IMR-90 (cell line): ENCODE measurements around the gene CPEB3. TPM values are rescaled to one million over a fixed set of nuclear protein-coding genes. Genes with fewer than 3 reads are reported as not detected.

ENCODE experiments used
- ATAC-seq: fragments of 200-7000 bp; cut with Tn5 transposase; 2 replicates; pipeline ENCODE4 v1.9.1; 2020; ENCODE audit warnings: low read depth, mild to moderate bottlenecking, moderate library complexity
- Bru-seq: library from RNA; stranded (reverse); fragments of 400-500 nt; gene quantifications from one replicate; lab custom pipeline; 2021; lab: Mats Ljungman, UMichigan
- BruChase-seq, 2 experiments: library from RNA; stranded (reverse); fragments of 400-500 nt; gene quantifications; one replicate each; lab custom pipeline; 2021; lab: Mats Ljungman, UMichigan
- BruUV-seq: library from RNA; stranded (reverse); fragments of 400-500 nt; replicated peaks from 2 replicates; lab custom pipeline; 2021; lab: Mats Ljungman, UMichigan
- CTCF ChIA-PET: fragments of 300-600 bp; formaldehyde crosslinking; extraction: SDS; loops from one replicate; lab custom pipeline; 2021; ENCODE audit warnings: antibody characterized with exemption; lab: Yijun Ruan, JAX
- POLR2A ChIA-PET: fragments of 300-600 bp; sonication (Branson Sonifier 250); formaldehyde crosslinking; loops from one replicate; lab custom pipeline; 2022; ENCODE audit warnings: antibody characterized with exemption; ENCODE audit not compliant: unreplicated experiment; lab: Charles Lee
- DNase-seq: peaks from one replicate; pipeline ENCODE4 v3.0.0; 2013
- H2AFZ ChIP-seq: replicated peaks from 2 replicates; pipeline ENCODE3; 2013; ENCODE audit warnings: low read length, mild to moderate bottlenecking; ENCODE audit not compliant: poor library complexity
- H2AK5ac ChIP-seq: 2 replicates; pipeline ENCODE4 v1.6.1; 2013; ENCODE audit warnings: low read depth, low read length, inconsistent platforms
- H2AK9ac ChIP-seq: replicated peaks from 2 replicates; pipeline ENCODE3; 2013; ENCODE audit warnings: mild to moderate bottlenecking, low read depth, low read length, moderate library complexity; ENCODE audit not compliant: poor library complexity
- H2BK120ac ChIP-seq: 2 replicates; pipeline ENCODE4 v1.6.1; 2013; ENCODE audit warnings: low read depth, low read length, inconsistent platforms
- H2BK15ac ChIP-seq: 3 replicates; pipeline ENCODE4 v1.6.1; 2013; ENCODE audit warnings: low read depth, low read length, inconsistent platforms
- H2BK20ac ChIP-seq: 2 replicates; pipeline ENCODE4 v1.6.1; 2013; ENCODE audit warnings: low read depth, mild to moderate bottlenecking, inconsistent platforms, low read length, moderate library complexity
- H2BK5ac ChIP-seq: 2 replicates; pipeline ENCODE4 v1.6.1; 2013; ENCODE audit warnings: mild to moderate bottlenecking, low read depth, low read length, inconsistent platforms; ENCODE audit not compliant: poor library complexity, severe bottlenecking
- H3K14ac ChIP-seq: replicated peaks from 2 replicates; pipeline ENCODE4 v1.6.1; 2013; ENCODE audit warnings: low read depth, low read length, inconsistent platforms
- H3K18ac ChIP-seq: 2 replicates; pipeline ENCODE4 v1.6.1; 2013; ENCODE audit warnings: low read depth, low read length, control low read depth
- H3K23ac ChIP-seq: 2 replicates; pipeline ENCODE4 v1.6.1; 2013; ENCODE audit warnings: low read depth, low read length, inconsistent platforms
- H3K27ac ChIP-seq: 2 replicates; pipeline ENCODE4 v1.5.1; 2013; ENCODE audit warnings: mild to moderate bottlenecking, control low read depth, low read length; ENCODE audit not compliant: insufficient read depth
- H3K27me3 ChIP-seq: 2 replicates; pipeline ENCODE4 v1.6.1; 2013; ENCODE audit warnings: low read length; ENCODE audit not compliant: control insufficient read depth, insufficient read depth
- H3K36me3 ChIP-seq: 2 replicates; pipeline ENCODE4 v1.6.1; 2013; ENCODE audit warnings: low read length, mixed read lengths; ENCODE audit not compliant: control insufficient read depth, insufficient read depth
- H3K4ac ChIP-seq: 2 replicates; pipeline ENCODE4 v1.6.1; 2013; ENCODE audit warnings: low read depth, low read length, inconsistent platforms
- H3K4me1 ChIP-seq: 2 replicates; pipeline ENCODE4 v1.6.1; 2013; ENCODE audit warnings: low read length, mixed read lengths; ENCODE audit not compliant: control insufficient read depth, insufficient read depth
- H3K4me2 ChIP-seq: 2 replicates; pipeline ENCODE4 v1.6.1; 2013; ENCODE audit warnings: low read depth, mild to moderate bottlenecking, control low read depth, low read length, moderate library complexity
- H3K4me3 ChIP-seq: 2 replicates; pipeline ENCODE4 v1.5.1; 2013; ENCODE audit warnings: low read depth, mild to moderate bottlenecking, control low read depth, low read length, moderate library complexity; ENCODE audit not compliant: insufficient read depth
- H3K56ac ChIP-seq: 2 replicates; pipeline ENCODE4 v1.6.1; 2013; ENCODE audit warnings: low read length, inconsistent platforms; ENCODE audit not compliant: insufficient read depth; ENCODE audit errors: extremely low read depth
- H3K79me1 ChIP-seq, 2 experiments: 2 replicates each; pipeline ENCODE4 v1.6.1; 2013; ENCODE audit warnings: low read length in 2 of 2, inconsistent platforms in 1 of 2, low read depth in 1 of 2
- H3K9ac ChIP-seq: 2 replicates; pipeline ENCODE4 v1.6.1; 2013; ENCODE audit warnings: low read depth, low read length, control low read depth
- H3K9me1 ChIP-seq: 2 replicates; pipeline ENCODE4 v1.6.1; 2013; ENCODE audit warnings: low read length, inconsistent platforms; ENCODE audit not compliant: insufficient read depth
- H3K9me3 ChIP-seq: 2 replicates; pipeline ENCODE4 v1.6.1; 2013; ENCODE audit warnings: low read length; ENCODE audit not compliant: control insufficient read depth, insufficient read depth
- H4K20me1 ChIP-seq: 2 replicates; pipeline ENCODE4 v1.6.1; 2013; ENCODE audit warnings: low read length, inconsistent platforms; ENCODE audit not compliant: insufficient read depth
- H4K5ac ChIP-seq: 2 replicates; pipeline ENCODE4 v1.6.1; 2013; ENCODE audit warnings: mild to moderate bottlenecking, low read depth, low read length, control low read depth
- H4K8ac ChIP-seq, 2 experiments: 2 replicates each; pipeline ENCODE4 v1.6.1; 2013; ENCODE audit warnings: low read depth in 2 of 2, low read length in 2 of 2, control low read depth in 1 of 2, inconsistent platforms in 1 of 2
- H4K91ac ChIP-seq: 2 replicates; pipeline ENCODE4 v1.6.1; 2013; ENCODE audit warnings: low read depth, low read length, inconsistent platforms; ENCODE audit not compliant: insufficient read depth
- BHLHE40 ChIP-seq: fragments of 150-350 bp; IDR thresholded peaks from 2 replicates; pipeline ENCODE4 v1.6.1; 2016; ENCODE audit warnings: mild to moderate bottlenecking, low read depth, low read length
- CTCF ChIP-seq: conservative IDR thresholded peaks from 2 replicates; pipeline ENCODE4 v1.5.1; 2012; ENCODE audit warnings: mild to moderate bottlenecking, low read depth, low read length, improper control_type of control experiment
- ELK1 ChIP-seq: fragments of 150-350 bp; IDR thresholded peaks from 2 replicates; pipeline ENCODE4 v1.6.1; 2016; ENCODE audit warnings: low read depth, mild to moderate bottlenecking, low read length, moderate library complexity, borderline replicate concordance
- FOS ChIP-seq: fragments of 150-350 bp; IDR thresholded peaks from 2 replicates; pipeline ENCODE4 v1.6.1; 2016; ENCODE audit warnings: low read depth, low read length
- MAFK ChIP-seq: IDR thresholded peaks from 2 replicates; pipeline ENCODE4 v1.6.1; 2012; ENCODE audit warnings: low read depth, low read length, improper control_type of control experiment
- MAZ ChIP-seq: IDR thresholded peaks from 2 replicates; pipeline ENCODE4 v1.6.1; 2012; ENCODE audit warnings: low read depth, mild to moderate bottlenecking, low read length, improper control_type of control experiment, moderate library complexity, borderline replicate concordance
- NFE2L2 ChIP-seq: fragments of 150-350 bp; IDR thresholded peaks from 2 replicates; pipeline ENCODE4 v1.6.1; 2016; ENCODE audit warnings: low read depth, mild to moderate bottlenecking, low read length
- POLR2A ChIP-seq: IDR thresholded peaks from 2 replicates; pipeline ENCODE4 v1.6.1; 2012; ENCODE audit warnings: mild to moderate bottlenecking, low read depth, low read length
- RAD21 ChIP-seq: IDR thresholded peaks from 2 replicates; pipeline ENCODE4 v1.6.1; 2012; ENCODE audit warnings: low read length, improper control_type of control experiment
- RFX5 ChIP-seq: IDR thresholded peaks from 2 replicates; pipeline ENCODE4 v1.8.0; 2012; ENCODE audit warnings: low read depth, mild to moderate bottlenecking, low read length, moderate library complexity
- USF2 ChIP-seq: fragments of 150-350 bp; IDR thresholded peaks from 2 replicates; pipeline ENCODE4 v1.6.1; 2017; ENCODE audit warnings: mild to moderate bottlenecking, antibody characterized with exemption, low read length, low read depth
- WGBS, 2 experiments: methylation state at CpG; one replicate each; pipeline versions ENCODE4 v1.1.5 to v1.1.7; 2013; ENCODE audit warnings: missing lambda C conversion rate in 2 of 2; ENCODE audit not compliant: insufficient read length in 1 of 2; ENCODE audit errors: extremely low coverage in 2 of 2; 5-methylcytosine and 5-hydroxymethylcytosine counted together
- dilution Hi-C: fragments of 300-500 bp; cut with HindIII; formaldehyde crosslinking; loops from one replicate; pipeline ENCODE4 v1.14.3; 2018; ENCODE audit warnings: low sequenced_read_pairs; ENCODE audit not compliant: unreplicated experiment
- in situ Hi-C: fragments of 300-500 bp; cut with MboI; formaldehyde crosslinking; loops from 3 replicates; pipeline ENCODE4 v1.14.3; 2019; ENCODE audit warnings: low sequenced_read_pairs, inconsistent platforms, mixed read lengths
- intact Hi-C: fragments of 100-400 bp; cut with micrococcal nuclease; formaldehyde crosslinking; loops from 2 replicates; pipeline ENCODE4 v1.10.0; 2022
- long read RNA-seq: library from polyadenylated mRNA; unstranded; transcript quantifications from one replicate; pipeline ENCODE4 v2.0.0, GENCODE V29; 2021; ENCODE audit not compliant: unreplicated experiment
- polyA plus RNA-seq, 3 experiments: library from polyadenylated mRNA; depleted of rRNA; stranded (reverse); fragments of >200 nt; gene quantifications; 2 replicates each; pipeline ENCODE4 v1.2.3, GENCODE V29; 2012; ENCODE audit warnings: low replicate concordance in 1 of 3
- total RNA-seq: library from RNA; depleted of rRNA; stranded (reverse); fragments of >200 nt; gene quantifications from 2 replicates; pipeline ENCODE4 v1.2.3, GENCODE V29; 2012; rRNA removed

Gene CPEB3
- total RNA-seq (0.18 and 0.28 TPM in 2 replicates), polyA plus RNA-seq (2012; rRNA removed) (0.26 and 0.36 TPM in 2 replicates), Bru-seq, nascent RNA (percentile 52 among the genes with signal in this experiment), BruChase-seq, experiment 1, labeled RNA remaining after a 6-hour chase (percentile 54 among the genes with signal in this experiment), BruChase-seq, experiment 2, labeled RNA remaining after a 2-hour chase (percentile 46 among the genes with signal in this experiment)
- polyA plus RNA-seq (2012; cell fraction: cytosol; rRNA removed) = 0.13 and 0.21 TPM in 2 replicates
- polyA plus RNA-seq (2012; cell fraction: nucleus; rRNA removed; ENCODE audit: low replicate concordance) = 0.69 and 0.72 TPM in 2 replicates
- long read RNA-seq, partial matches to known transcripts = 1 of 1 reads
- long read RNA-seq, other reads (novel, unspliced or antisense) = 0 of 1 reads

- peaks cover 3% of the 10 kb centered on the region; the same call in 1 of the 2 replicates for H3K36me3 ChIP-seq
- dilution Hi-C loops (no loop called here), intact Hi-C loops (loop anchor here (1.0 to 5.0 kb wide), 4 partner anchors 51 to 204 kb away; no protein-coding TSS in a partner anchor), in situ Hi-C loops (no loop called here)
- H2BK120ac ChIP-seq = peak within 1 kb of the TSS; percentile 75
- H3K27ac ChIP-seq = peak within 1 kb of the TSS; percentile 79
- peak within 1 kb of the TSS; percentile 82 for H4K91ac ChIP-seq
- peak within 1 kb of the TSS; percentile 73 for H3K14ac ChIP-seq
- peak; percentile 94 for DNase-seq
- peak within 1 kb of the TSS; percentile 83 for H3K9ac ChIP-seq
- peak within 1 kb of the TSS; percentile 77 for H3K4ac ChIP-seq
- H3K4me1 ChIP-seq = peaks cover 5% of the 10 kb centered on the region
- WGBS, 2 experiments = 0% methylated on average over 15 of the region's 79 CpGs; no CpG with 5 or more reads in 1 of the 2 experiments
- no peaks in the 10 kb centered on the region for H3K27me3 ChIP-seq
- no peaks in the 10 kb centered on the region for H3K9me3 ChIP-seq
- H4K20me1 ChIP-seq = peaks cover 20% of the 10 kb centered on the region
- POLR2A ChIA-PET = no interaction called here
- H3K4me2 ChIP-seq = peak within 1 kb of the TSS; percentile 85
- peaks cover 14 to 41% of the 10 kb centered on the region in 2 experiments for H3K79me1 ChIP-seq
- H3K56ac ChIP-seq = peak within 1 kb of the TSS; percentile 32; the same call in 1 of the 2 replicates
- H2AK9ac ChIP-seq = peak within 1 kb of the TSS; percentile 89
- no peaks in the 10 kb centered on the region for H3K9me1 ChIP-seq
- H4K5ac ChIP-seq = peak within 1 kb of the TSS; percentile 28
- H2BK20ac ChIP-seq = no peak within 1 kb of the TSS; the same call in 1 of the 2 replicates
- peak within 1 kb of the TSS; percentile 98 for H2AFZ ChIP-seq
- peak within 1 kb of the TSS; percentile 10 to 71; a peak in 2 of 4 replicates for H4K8ac ChIP-seq
- H2BK15ac ChIP-seq = no peak within 1 kb of the TSS
- BruUV-seq = no TSS peak
- peak within 1 kb of the TSS; percentile 75 for H3K23ac ChIP-seq
- ATAC-seq = peak; percentile 98
- CTCF ChIA-PET = interaction anchor here (0.7 to 1.8 kb wide), 4 partner anchors 24 to 187 kb away, joined by 3 to 5 read pairs (median 3); no protein-coding TSS in a partner anchor
- peak within 1 kb of the TSS; percentile 76 for H3K4me3 ChIP-seq
- H2BK5ac ChIP-seq = peak within 1 kb of the TSS; percentile 63
- H2AK5ac ChIP-seq = 0 out of 2 replicates have a peak within 1 kb of the TSS, but pooled peaks have one; percentile 20
- H3K18ac ChIP-seq = peak within 1 kb of the TSS; percentile 20; the same call in 1 of the 2 replicates
- TF ChIP-seq FOS = no peak
- no peak for TF ChIP-seq USF2
- TF ChIP-seq BHLHE40 = no peak
- TF ChIP-seq MAFK = no peak
- TF ChIP-seq RFX5 = no peak
- TF ChIP-seq RAD21 = peak; percentile 64
- peak; percentile 69 for TF ChIP-seq CTCF
- peak; percentile 70 for TF ChIP-seq POLR2A
- no peak for TF ChIP-seq ELK1
- no peak; the same call in 1 of the 2 replicates for TF ChIP-seq MAZ
- TF ChIP-seq NFE2L2 = no peak
These were observed at the start of gene CPEB3, which contains the start of gene MARCHF5 for GRCh38 chr10:92290837-92291615. Gene CPEB3, minus strand, starts transcription at chr10:92291078. Its CDS starts 50,728 bp downstream, at chr10:92240350. Gene MARCHF5, plus strand, starts transcription at chr10:92291167. Its CDS starts 328 bp downstream, at chr10:92291495.
